ENCODE measurements around the gene GPX2.

GPX2 gene

GRCh38 chr14:64942531-64943111 lies at the start of gene GPX2:
GPX2 (minus strand) TSS chr14:64942745; CDS start chr14:64942726, 19 bp downstream.
- DNase-seq (ENCODE audit: low read depth), result no peak

GRCh38 chr14:64990939-64991338 lies 48.4 kb upstream of the GPX2 start:
- DNase-seq (ENCODE audit: low read depth), result no peak

- no peak for DNase-seq (ENCODE audit: low read depth)
Measured at GRCh38 chr14:64990296-64990695, 47.8 kb upstream of the GPX2 start.

GRCh38 chr14:64987438-64987767 lies 44.9 kb upstream of the GPX2 start:
- DNase-seq (ENCODE audit: low read depth), result no peak

- DNase-seq (ENCODE audit: low read depth), result peak; percentile 91
Measured at GRCh38 chr14:64986648-64987437, 44.3 kb upstream of the GPX2 start, which contains the start of gene FNTB. FNTB (plus strand) TSS chr14:64986895; CDS start chr14:64986954, 59 bp downstream.

- no peak for DNase-seq (ENCODE audit: low read depth)
Measured at GRCh38 chr14:64983439-64984310, 41.1 kb upstream of the GPX2 start.

- no peak for DNase-seq (ENCODE audit: low read depth)
Measured at GRCh38 chr14:64979336-64980074, 37.0 kb upstream of the GPX2 start.

GRCh38 chr14:64974563-64974962 lies 32.0 kb upstream of the GPX2 start:
- no peak for DNase-seq (ENCODE audit: low read depth)

GRCh38 chr14:64973826-64974225 lies 31.3 kb upstream of the GPX2 start:
- DNase-seq (ENCODE audit: low read depth), result no peak

- no peak for DNase-seq (ENCODE audit: low read depth)
Measured at GRCh38 chr14:64973026-64973442, 30.5 kb upstream of the GPX2 start.

- no peak for DNase-seq (ENCODE audit: low read depth)
Measured at GRCh38 chr14:64971943-64972791, 29.6 kb upstream of the GPX2 start, which contains the start of gene RAB15. RAB15 (minus strand) TSS chr14:64972336; CDS start chr14:64972076, 260 bp downstream.

- no peak for DNase-seq (ENCODE audit: low read depth)
Measured at GRCh38 chr14:64971491-64971942, 29.0 kb upstream of the GPX2 start.

- peak; percentile 34 for DNase-seq (ENCODE audit: low read depth)
Measured at GRCh38 chr14:64970776-64971477, 28.4 kb upstream of the GPX2 start.

- no peak for DNase-seq (ENCODE audit: low read depth)
Measured at GRCh38 chr14:64970041-64970440, 27.5 kb upstream of the GPX2 start.

GRCh38 chr14:64968651-64969050 lies 26.1 kb upstream of the GPX2 start:
- no peak for DNase-seq (ENCODE audit: low read depth)

GRCh38 chr14:64968167-64968566 lies 25.6 kb upstream of the GPX2 start:
- DNase-seq (ENCODE audit: low read depth), result no peak

- DNase-seq (ENCODE audit: low read depth), result no peak
Measured at GRCh38 chr14:64966976-64967375, 24.4 kb upstream of the GPX2 start.

- no peak for DNase-seq (ENCODE audit: low read depth)
Measured at GRCh38 chr14:64965356-64966000, 22.9 kb upstream of the GPX2 start.

- DNase-seq (ENCODE audit: low read depth), result no peak
Measured at GRCh38 chr14:64963611-64964010, 21.1 kb upstream of the GPX2 start.
